MM.1S (cell line): Measurements from ENCODE around the gene ZNF408.

Experiments used
- CTCF ChIP-seq: fragments of 300-600 bp; sonication (generic); IDR thresholded peaks from 2 replicates; pipeline ENCODE4 v1.5.1; 2016; ENCODE audit warnings: antibody characterized with exemption, low read length, mixed read lengths
- EZH2 ChIP-seq: fragments of 300-600 bp; sonication (generic); optimal IDR thresholded peaks from 2 replicates; pipeline ENCODE3; 2017; ENCODE audit warnings: low read depth, mild to moderate bottlenecking, antibody characterized with exemption, low read length, mixed read lengths

- TF ChIP-seq EZH2 (no peak), CTCF (no peak)
Measured at GRCh38 chr11:46680815-46681214, 20.0 kb upstream of the ZNF408 start.
